Pancreas (tissue), 10 donors: ENCODE measurements around the gene SYTL1. TPM values are rescaled to one million over a fixed set of nuclear protein-coding genes. Genes with fewer than 3 reads are reported as not detected.

Source experiments
- ATAC-seq, 4 donors: fragments of 200-7000 bp; cut with Tn5 transposase; one replicate each; pipeline versions ENCODE4 v1.8.0 to v1.9.1; 2020; ENCODE audit warnings: mild to moderate bottlenecking in 4 of 4, moderate library complexity in 4 of 4
- DNase-seq, 6 donors: peaks; one replicate each; pipeline ENCODE4 v3.0.0-alpha.2; 2020
- FAIRE-seq: peaks from 2 replicates; lab custom pipeline; 2012; peaks lifted over from hg19 to GRCh38; lab: Jason Lieb, UNC
- H3K27ac ChIP-seq, 4 donors: fragments of 200-600 bp; sonication (generic); 1 replicate in 3 of 4; 2 replicates in 1 of 4; pipeline versions ENCODE4 v1.5.0 to v1.8.0; 2020
- H3K27me3 ChIP-seq, 4 donors: fragments of 200-600 bp; one replicate each; pipeline ENCODE4 v1.8.0; 2021
- H3K36me3 ChIP-seq, 3 donors: fragments of 200-600 bp; sonication (generic) in 1 of 3; one replicate each; pipeline versions ENCODE4 v1.5.0 to v1.8.0; 2020 to 2021
- H3K4me1 ChIP-seq, 3 donors: fragments of 200-600 bp; one replicate each; pipeline ENCODE4 v1.8.0; 2021
- H3K4me3 ChIP-seq, 4 donors: fragments of 200-600 bp; sonication (generic) in 2 of 4; one replicate each; pipeline versions ENCODE4 v1.5.0 to v1.8.0; 2020 to 2021
- H3K9me3 ChIP-seq, 4 donors: fragments of 200-600 bp; one replicate each; pipeline ENCODE4 v1.8.0; 2021
- CTCF ChIP-seq, 4 donors: fragments of 200-600 bp; sonication (generic) in 3 of 4; IDR thresholded peaks; one replicate each; pipeline versions ENCODE4 v1.5.0 to v1.8.0; 2021; ENCODE audit warnings: antibody characterized with exemption in 4 of 4
- WGBS, 2 donors: extraction: QIAGEN DNeasy Blood & Tissue Kit; methylation state at CpG; one replicate each; pipeline ENCODE4 v1.1.7; 2013; 5-methylcytosine and 5-hydroxymethylcytosine counted together
- intact Hi-C, 3 donors: fragments of 100-400 bp; cut with DNase I; formaldehyde crosslinking; loops; one replicate each; pipeline versions ENCODE4 v1.11.1 to v1.14.2; 2022
- polyA plus RNA-seq, 2 donors: library from polyadenylated mRNA; stranded (reverse); fragments of 200-250 nt; gene quantifications; one replicate each; pipeline ENCODE4 v1.2.3, GENCODE V29; 2013
- total RNA-seq, 6 donors: library from RNA; stranded (reverse); fragmentation: NEBNext Ultra II Directional in 4 of 6; extraction: Animal tissue kit (Norgen Biotek cat#: 25700) in 4 of 6; gene quantifications; one replicate each; pipeline versions ENCODE4 v1.2.1 to v1.2.4, GENCODE V29; 2021 to 2023
- donor health status: healthy with polysubstance abuse.
- donor health status: DM: no; HTN: no; CAD: no; lungs with moderate emphysema.
- donor health status: DM: no; HTN: no; CAD: no.
- donor health status: control.
- donor health status: control.
- donor health status: Bipolar disorder and iron deficiency.
- donor health status: DM: yes; HTN: yes; CAD: no.
- donor health status: DM: no; HTN: no; CAD: no.
- donor health status: DM: no; HTN: no; CAD: no.
- donor health status: DM: yes; HTN: yes; CAD: no.

SYTL1 gene
- total and polyA plus RNA-seq, 8 donors: 45.8 to 254 (median 107) TPM

GRCh38 chr1:27303509-27303908, 38.3 kb upstream of the SYTL1 start:
- Histone ChIP-seq H3K4me3 (no peak overlapping the region), H3K4me1 (no peaks in the 10 kb centered on the region), H3K9me3 (no peaks in the 10 kb centered on the region), H3K27ac (no peak overlapping the region), H3K36me3 (peaks cover 0 to 8% (median 0%) of the 10 kb centered on the region in 3 donors), H3K27me3 (no peaks in the 10 kb centered on the region)
- intact Hi-C loops: loop anchor here in 1 of 3 donors (10.0 kb wide), 1 partner anchor 91 kb away; the partner anchor contains the start of gene GPR3
- 91 to 94% methylated on average over 15 of the region's 15 CpGs for WGBS, 2 donors
- FAIRE-seq (no peak), ATAC-seq (no peak), DNase-seq (no peak)
- no peak for TF ChIP-seq CTCF (IDR thresholded peaks at IDR 0.05)

GRCh38 chr1:27306071-27306470, 35.8 kb upstream of the SYTL1 start:
- no peak for TF ChIP-seq CTCF (IDR thresholded peaks at IDR 0.05)
- ATAC-seq: no peak
- FAIRE-seq: no peak
- no peaks in the 10 kb centered on the region for H3K4me1 ChIP-seq
- H3K36me3 ChIP-seq: no peaks in the 10 kb centered on the region
- no peak overlapping the region for H3K4me3 ChIP-seq
- no peak overlapping the region for H3K27ac ChIP-seq
- intact Hi-C loops: loop anchor here in 1 of 3 donors (10.0 kb wide), 1 partner anchor 89 kb away; the partner anchor contains the start of gene GPR3
- no peaks in the 10 kb centered on the region for H3K27me3 ChIP-seq
- 87 to 93% methylated on average over 11 of the region's 11 CpGs for WGBS, 2 donors
- no peak for DNase-seq
- no peaks in the 10 kb centered on the region for H3K9me3 ChIP-seq

- intact Hi-C loops: loop anchor here in 1 of 3 donors (10.0 kb wide), 1 partner anchor 88 kb away; the partner anchor contains the start of gene GPR3
- FAIRE-seq: no peak
- no peak for TF ChIP-seq CTCF (IDR thresholded peaks at IDR 0.05)
- WGBS, 2 donors: 87 to 89% methylated on average over 11 of the region's 11 CpGs
- H3K27ac ChIP-seq: no peak overlapping the region
- no peaks in the 10 kb centered on the region for H3K27me3 ChIP-seq
- no peaks in the 10 kb centered on the region for H3K9me3 ChIP-seq
- H3K4me1 ChIP-seq: no peaks in the 10 kb centered on the region
- no peak for DNase-seq
- no peak for ATAC-seq
- H3K4me3 ChIP-seq: no peak overlapping the region
- H3K36me3 ChIP-seq: no peaks in the 10 kb centered on the region
Observed at GRCh38 chr1:27306892-27307761, 34.7 kb upstream of the SYTL1 start.

GRCh38 chr1:27307874-27308598, 33.8 kb upstream of the SYTL1 start:
- Histone ChIP-seq H3K9me3 (no peaks in the 10 kb centered on the region), H3K36me3 (no peaks in the 10 kb centered on the region), H3K27ac (no peak overlapping the region), H3K27me3 (no peaks in the 10 kb centered on the region), H3K4me3 (no peak overlapping the region), H3K4me1 (no peaks in the 10 kb centered on the region)
- TF ChIP-seq CTCF (IDR thresholded peaks at IDR 0.05): no peak
- intact Hi-C loops: loop anchor here in 1 of 3 donors (10.0 kb wide), 1 partner anchor 87 kb away; the partner anchor contains the start of gene GPR3
- no peak for FAIRE-seq
- DNase-seq: no peak
- no peak for ATAC-seq
- 92 to 93% methylated on average over 6 of the region's 6 CpGs for WGBS, 2 donors
